ENCODE data around the gene KIAA0753.

- TF ChIP-seq BHLHE40 (IDR thresholded peaks at IDR 0.05; ENCODE audit: borderline replicate concordance) (no peak), LEF1 (IDR thresholded peaks at IDR 0.05; ENCODE audit: borderline replicate concordance) (no peak), ELF4 (IDR thresholded peaks at IDR 0.05) (no peak), FOXA1 (IDR thresholded peaks at IDR 0.05) (no peak), ARNT (IDR thresholded peaks at IDR 0.05) (no peak), FOXM1 (IDR thresholded peaks at IDR 0.05; ENCODE audit: borderline replicate concordance) (no peak), CTBP1 (IDR thresholded peaks at IDR 0.05; ENCODE audit: borderline replicate concordance) (no peak)
- TF ChIP-seq, protein P1, sequence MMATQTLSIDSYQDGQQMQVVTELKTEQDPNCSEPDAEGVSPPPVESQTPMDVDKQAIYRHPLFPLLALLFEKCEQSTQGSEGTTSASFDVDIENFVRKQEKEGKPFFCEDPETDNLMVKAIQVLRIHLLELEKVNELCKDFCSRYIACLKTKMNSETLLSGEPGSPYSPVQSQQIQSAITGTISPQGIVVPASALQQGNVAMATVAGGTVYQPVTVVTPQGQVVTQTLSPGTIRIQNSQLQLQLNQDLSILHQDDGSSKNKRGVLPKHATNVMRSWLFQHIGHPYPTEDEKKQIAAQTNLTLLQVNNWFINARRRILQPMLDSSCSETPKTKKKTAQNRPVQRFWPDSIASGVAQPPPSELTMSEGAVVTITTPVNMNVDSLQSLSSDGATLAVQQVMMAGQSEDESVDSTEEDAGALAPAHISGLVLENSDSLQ (IDR thresholded peaks at IDR 0.05), result no peak
Measured at GRCh38 chr17:6610011-6610410, 30.5 kb downstream of the KIAA0753 start.
